NCI-H69 (cell line): ENCODE results near the gene WDR5B.
"Not testable (repeated sequence)": the region's sequence is repeated elsewhere in the genome, so short reads cannot be mapped to it uniquely, and the experiment has no call there.

Experiments used
- DNase-seq: peaks from one replicate; lab custom pipeline; 2025; lab: John Stamatoyannopoulos, UW

The WDR5B gene

DNA sequence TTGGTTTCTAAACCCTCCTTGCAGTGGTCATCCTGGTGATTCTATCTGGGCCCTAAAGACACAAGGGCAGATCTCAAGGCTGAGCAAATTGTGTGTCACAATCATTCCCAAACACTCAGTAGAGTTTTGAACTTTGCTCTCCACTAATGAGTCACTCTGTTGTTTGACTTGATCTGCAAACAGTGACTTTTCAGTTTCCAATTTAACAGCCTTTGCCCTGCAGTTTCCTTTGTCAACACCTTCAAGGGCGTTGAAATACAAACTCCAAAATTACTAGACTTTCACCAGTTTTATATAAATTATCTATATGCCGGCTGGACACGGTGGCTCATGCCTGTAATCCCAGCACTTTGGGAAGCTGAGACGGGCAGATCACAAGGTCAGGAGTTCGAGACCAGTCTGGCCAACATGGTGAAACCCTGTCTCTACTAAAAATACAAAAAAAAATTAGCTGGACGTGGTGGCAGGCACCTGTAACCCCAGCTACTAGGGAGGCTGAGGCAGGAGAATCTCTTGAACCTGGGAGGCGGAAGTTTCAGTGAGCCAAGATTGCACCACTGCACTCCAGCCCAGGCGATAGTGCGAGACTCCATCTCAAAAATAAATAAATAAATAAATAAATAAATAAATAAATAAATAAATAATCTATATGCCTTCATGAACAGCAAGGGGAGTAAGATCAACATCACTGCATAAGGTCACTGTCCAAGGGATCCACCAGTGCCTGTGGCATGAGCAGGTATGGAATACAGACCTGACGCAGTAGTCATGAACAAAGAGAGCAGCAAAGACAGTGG is 50.1 kb downstream of the WDR5B start:
- DNase-seq: not testable (repeated sequence)

DNA sequence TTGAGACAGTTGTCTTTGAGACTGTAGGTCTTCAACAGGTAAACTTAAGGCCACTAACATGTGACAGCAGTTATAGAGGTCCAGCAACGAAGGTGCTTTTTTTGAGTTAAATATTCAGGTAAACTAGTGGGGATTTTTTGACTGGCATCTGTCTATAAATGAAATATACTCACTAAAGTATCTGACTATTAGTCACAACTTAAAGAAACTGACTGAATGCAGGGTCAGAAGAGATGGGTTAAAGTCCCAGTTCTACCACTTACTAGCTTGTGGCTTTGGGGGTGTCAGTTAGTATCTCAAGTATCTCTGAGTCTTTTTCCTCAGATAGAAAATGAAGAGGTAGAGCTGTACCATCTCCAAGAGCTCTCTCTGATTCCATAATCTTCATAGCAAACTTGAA is 50.8 kb downstream of the WDR5B start:
- no peak for DNase-seq

DNA sequence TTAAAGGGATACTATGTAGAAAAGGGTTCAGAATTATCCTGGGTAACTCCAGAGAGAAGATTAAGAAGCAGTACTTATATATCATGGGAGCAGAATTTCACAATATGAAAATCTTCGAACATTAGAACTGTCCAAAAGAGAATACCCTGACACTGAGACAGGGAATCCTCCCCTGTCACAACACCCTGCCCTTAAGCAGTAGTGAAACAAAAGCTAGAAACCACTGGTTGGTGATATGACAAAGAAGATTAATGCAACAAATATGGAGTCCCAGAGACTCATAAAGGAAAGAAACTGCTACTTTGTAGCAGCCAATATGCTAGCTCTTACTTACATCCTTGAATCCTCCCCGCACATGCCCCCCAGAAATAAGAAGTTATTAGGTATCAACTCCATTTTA is 51.4 kb downstream of the WDR5B start:
- DNase-seq: no peak
